Iris pigment epithelial cell (primary cell): ENCODE measurements around the gene EME1.
A peak's percentile ranks its signal among the peaks of the same experiment; 100 is the strongest.
"Not testable (repeated sequence)": the region's sequence is repeated elsewhere in the genome, so short reads cannot be mapped to it uniquely, and the experiment has no call there.

Experiments used
- DNase-seq: peaks from one replicate; pipeline ENCODE4 v3.0.0-alpha.2; 2011; ENCODE audit warnings: low read depth

EME1 gene

GRCh38 chr17:50426472-50426782, 53.4 kb downstream of the EME1 start:
- DNase-seq: no peak

- DNase-seq: peak; percentile 39
Measured at GRCh38 chr17:50426814-50427787, 54.1 kb downstream of the EME1 start.

- not testable (repeated sequence) for DNase-seq
Measured at GRCh38 chr17:50428126-50428525, 55.1 kb downstream of the EME1 start.

GRCh38 chr17:50428831-50429424, 55.9 kb downstream of the EME1 start:
- no peak for DNase-seq

GRCh38 chr17:50429793-50430192, 56.8 kb downstream of the EME1 start:
- no peak for DNase-seq
